Neural progenitor cell (in vitro differentiated cells): ENCODE data around the gene PPA2.

Experiments used
- EZH2 ChIP-seq: fragments of 200-600 bp; sonication (generic); IDR thresholded peaks from 2 replicates; pipeline ENCODE4 v1.6.1; 2017; ENCODE audit warnings: antibody characterized with exemption, mild to moderate bottlenecking, moderate library complexity
- EZH2phosphoT487 ChIP-seq: fragments of 200-600 bp; sonication (generic); IDR thresholded peaks from 2 replicates; pipeline ENCODE4 v1.6.1; 2017; ENCODE audit warnings: antibody characterized with exemption
- TF ChIP-seq, protein P1 (sequence below): fragments of 200-600 bp; sonication (generic); IDR thresholded peaks from 2 replicates; pipeline ENCODE4 v1.5.1; 2017; ENCODE audit warnings: antibody characterized with exemption, mild to moderate bottlenecking

DNA sequence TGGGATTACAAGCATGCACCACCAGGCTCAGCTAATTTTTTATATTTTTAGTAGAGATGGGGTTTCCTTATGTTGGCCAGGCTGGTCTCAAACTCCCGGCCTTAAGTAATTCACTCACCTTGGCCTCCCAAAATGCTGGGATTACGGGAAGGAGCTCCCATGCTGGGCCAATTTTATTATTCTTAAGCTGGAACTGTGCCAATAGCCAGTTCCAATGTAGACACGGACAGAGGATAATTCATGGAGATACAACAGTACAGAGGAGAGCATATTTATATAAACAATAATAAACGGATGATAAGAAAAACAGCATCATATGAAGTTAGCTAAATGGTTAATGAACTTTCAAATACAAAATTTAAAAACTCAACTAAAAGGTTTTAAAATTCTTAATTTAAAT is 87.8 kb downstream of the PPA2 start:
- TF ChIP-seq, protein P1, sequence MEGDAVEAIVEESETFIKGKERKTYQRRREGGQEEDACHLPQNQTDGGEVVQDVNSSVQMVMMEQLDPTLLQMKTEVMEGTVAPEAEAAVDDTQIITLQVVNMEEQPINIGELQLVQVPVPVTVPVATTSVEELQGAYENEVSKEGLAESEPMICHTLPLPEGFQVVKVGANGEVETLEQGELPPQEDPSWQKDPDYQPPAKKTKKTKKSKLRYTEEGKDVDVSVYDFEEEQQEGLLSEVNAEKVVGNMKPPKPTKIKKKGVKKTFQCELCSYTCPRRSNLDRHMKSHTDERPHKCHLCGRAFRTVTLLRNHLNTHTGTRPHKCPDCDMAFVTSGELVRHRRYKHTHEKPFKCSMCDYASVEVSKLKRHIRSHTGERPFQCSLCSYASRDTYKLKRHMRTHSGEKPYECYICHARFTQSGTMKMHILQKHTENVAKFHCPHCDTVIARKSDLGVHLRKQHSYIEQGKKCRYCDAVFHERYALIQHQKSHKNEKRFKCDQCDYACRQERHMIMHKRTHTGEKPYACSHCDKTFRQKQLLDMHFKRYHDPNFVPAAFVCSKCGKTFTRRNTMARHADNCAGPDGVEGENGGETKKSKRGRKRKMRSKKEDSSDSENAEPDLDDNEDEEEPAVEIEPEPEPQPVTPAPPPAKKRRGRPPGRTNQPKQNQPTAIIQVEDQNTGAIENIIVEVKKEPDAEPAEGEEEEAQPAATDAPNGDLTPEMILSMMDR, result no peak
- TF ChIP-seq EZH2, result no peak
- TF ChIP-seq EZH2phosphoT487, result no peak
